GM12801 (cell line): ENCODE data around the gene PTTG1IP.

ENCODE experiments used
- CTCF ChIP-seq: IDR thresholded peaks from one replicate; pipeline ENCODE4 v1.5.1; 2011; ENCODE audit warnings: control low read depth; ENCODE audit not compliant: insufficient read length; ENCODE audit errors: extremely low read depth

Gene PTTG1IP

GRCh38 chr21:44871576-44872269, 1.8 kb downstream of the PTTG1IP start:
- no peak for TF ChIP-seq CTCF

GRCh38 chr21:44870748-44871495, 2.6 kb downstream of the PTTG1IP start:
- TF ChIP-seq CTCF: no peak

GRCh38 chr21:44869781-44870747, 3.4 kb downstream of the PTTG1IP start:
- no peak for TF ChIP-seq CTCF

- TF ChIP-seq CTCF: no peak
Measured at GRCh38 chr21:44868707-44869106, 4.8 kb downstream of the PTTG1IP start.

GRCh38 chr21:44867999-44868700, 5.3 kb downstream of the PTTG1IP start:
- TF ChIP-seq CTCF: no peak

GRCh38 chr21:44867464-44867863, 6.0 kb downstream of the PTTG1IP start:
- TF ChIP-seq CTCF: no peak
